AG04450 (cell line): ENCODE measurements around the gene SMAD6. TPM values are rescaled to one million over a fixed set of nuclear protein-coding genes. Genes with fewer than 3 reads are reported as not detected.

Experiments
- CTCF ChIA-PET: fragments of 300-600, 350-600 bp; formaldehyde crosslinking; extraction: SDS; loops from one replicate; lab custom pipeline; 2022; ENCODE audit warnings: antibody characterized with exemption, inconsistent platforms; lab: Charles Lee
- POLR2A ChIA-PET: fragments of 350-600 bp; formaldehyde crosslinking; extraction: SDS; loops from one replicate; lab custom pipeline; 2021; ENCODE audit warnings: antibody characterized with exemption, inconsistent platforms; lab: Yijun Ruan, JAX
- DNase-seq: peaks from one replicate; pipeline ENCODE4 v3.0.0-alpha.2; 2011; ENCODE audit warnings: low read depth, low spot score
- H3K27ac ChIP-seq: one replicate; pipeline ENCODE4 v1.5.1; 2012; ENCODE audit warnings: low read depth, low read length, control low read depth
- H3K27me3 ChIP-seq: one replicate; pipeline ENCODE4 v1.6.0; 2012; ENCODE audit warnings: low read length; ENCODE audit not compliant: control insufficient read depth, insufficient read depth
- H3K4me3 ChIP-seq: 2 replicates; pipeline ENCODE4 v1.5.1; 2011; ENCODE audit warnings: mild to moderate bottlenecking, low read depth, low read length, control low read depth
- H3K9me3 ChIP-seq: 2 replicates; pipeline ENCODE4 v1.5.1; 2012; ENCODE audit warnings: low read length; ENCODE audit not compliant: control insufficient read depth, insufficient read depth
- polyA plus RNA-seq: library from polyadenylated mRNA; depleted of rRNA; stranded (reverse); fragments of >200 nt; gene quantifications from 2 replicates; pipeline ENCODE4 v1.2.3, GENCODE V29; 2011
- TF ChIP-seq, protein P1 (sequence below): IDR thresholded peaks from 2 replicates; pipeline ENCODE4 v1.5.1; 2011; ENCODE audit warnings: low read depth, low read length, control low read depth, inconsistent platforms

SMAD6 gene
- polyA plus RNA-seq, 1 experiment, result 1.8 TPM

- Histone ChIP-seq H3K9me3 (no peaks in the 10 kb centered on the region; the same call in 1 of the 2 replicates), H3K27me3 (peaks cover 3% of the 10 kb centered on the region), H3K4me3 (no peak overlapping the region), H3K27ac (no peak overlapping the region)
- ChIA-PET CTCF (no interaction called here), POLR2A (no interaction called here)
- TF ChIP-seq, protein P1, sequence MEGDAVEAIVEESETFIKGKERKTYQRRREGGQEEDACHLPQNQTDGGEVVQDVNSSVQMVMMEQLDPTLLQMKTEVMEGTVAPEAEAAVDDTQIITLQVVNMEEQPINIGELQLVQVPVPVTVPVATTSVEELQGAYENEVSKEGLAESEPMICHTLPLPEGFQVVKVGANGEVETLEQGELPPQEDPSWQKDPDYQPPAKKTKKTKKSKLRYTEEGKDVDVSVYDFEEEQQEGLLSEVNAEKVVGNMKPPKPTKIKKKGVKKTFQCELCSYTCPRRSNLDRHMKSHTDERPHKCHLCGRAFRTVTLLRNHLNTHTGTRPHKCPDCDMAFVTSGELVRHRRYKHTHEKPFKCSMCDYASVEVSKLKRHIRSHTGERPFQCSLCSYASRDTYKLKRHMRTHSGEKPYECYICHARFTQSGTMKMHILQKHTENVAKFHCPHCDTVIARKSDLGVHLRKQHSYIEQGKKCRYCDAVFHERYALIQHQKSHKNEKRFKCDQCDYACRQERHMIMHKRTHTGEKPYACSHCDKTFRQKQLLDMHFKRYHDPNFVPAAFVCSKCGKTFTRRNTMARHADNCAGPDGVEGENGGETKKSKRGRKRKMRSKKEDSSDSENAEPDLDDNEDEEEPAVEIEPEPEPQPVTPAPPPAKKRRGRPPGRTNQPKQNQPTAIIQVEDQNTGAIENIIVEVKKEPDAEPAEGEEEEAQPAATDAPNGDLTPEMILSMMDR, result no peak
- DNase-seq, result no peak
These were observed 28.4 kb upstream of the SMAD6 start for GRCh38 chr15:66673410-66674322.

- no peak for DNase-seq
- TF ChIP-seq, protein P1, result no peak
- peaks cover 3% of the 10 kb centered on the region for H3K27me3 ChIP-seq
- ChIA-PET CTCF (no interaction called here), POLR2A (no interaction called here)
- no peak overlapping the region for H3K4me3 ChIP-seq
- no peak overlapping the region for H3K27ac ChIP-seq
- H3K9me3 ChIP-seq, result no peaks in the 10 kb centered on the region; the same call in 1 of the 2 replicates
These were observed 27.3 kb upstream of the SMAD6 start for GRCh38 chr15:66674756-66675155.

- H3K4me3 ChIP-seq, result no peak overlapping the region
- H3K27me3 ChIP-seq, result peaks cover 3% of the 10 kb centered on the region
- TF ChIP-seq, protein P1, result no peak
- ChIA-PET POLR2A (no interaction called here), CTCF (no interaction called here)
- H3K27ac ChIP-seq, result no peak overlapping the region
- H3K9me3 ChIP-seq, result no peaks in the 10 kb centered on the region
- DNase-seq, result no peak
These were observed 26.6 kb upstream of the SMAD6 start for GRCh38 chr15:66675446-66675845.

- H3K27me3 ChIP-seq, result no peaks in the 10 kb centered on the region
- H3K27ac ChIP-seq, result no peak overlapping the region
- CTCF ChIA-PET, result interaction anchor here (1.6 kb wide), 1 partner anchor 20 kb away, joined by 4 read pairs; no protein-coding TSS in a partner anchor
- H3K4me3 ChIP-seq, result no peak overlapping the region
- POLR2A ChIA-PET, result no interaction called here
- peaks cover 11% of the 10 kb centered on the region for H3K9me3 ChIP-seq
- TF ChIP-seq, protein P1, result no peak
- no peak for DNase-seq
These were observed 24.7 kb upstream of the SMAD6 start for GRCh38 chr15:66677336-66677735.

DNA sequence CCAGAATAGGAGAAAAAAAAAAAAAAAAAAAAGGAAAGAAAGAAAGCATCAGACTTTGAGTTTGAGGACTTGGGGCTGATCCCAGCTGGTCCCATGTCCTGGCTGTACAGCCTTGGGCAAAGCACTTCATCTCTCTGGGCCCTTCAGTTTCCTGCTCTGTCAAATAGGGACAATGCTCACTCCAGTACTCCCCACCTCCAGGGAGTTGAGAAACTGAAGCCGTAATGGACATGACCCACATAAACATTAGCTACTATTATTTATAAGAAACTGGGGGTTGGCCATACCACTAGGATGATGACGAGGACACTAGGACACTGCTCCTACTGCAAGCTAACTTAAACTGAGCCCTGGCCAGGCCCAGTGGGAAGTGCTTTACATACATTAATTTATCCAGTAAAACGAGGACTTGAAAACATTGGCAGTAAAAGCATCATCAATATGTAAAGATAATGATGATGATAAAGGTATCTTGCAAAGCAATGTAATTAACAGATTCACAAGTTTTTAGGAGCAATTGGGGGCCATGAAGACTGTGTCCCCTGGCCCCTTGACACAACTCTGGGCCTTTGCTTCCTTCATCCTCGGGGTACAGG lies 22.9 kb upstream of the SMAD6 start:
- DNase-seq, result no peak

More for the DNA sequence above, 22.9 kb upstream of the SMAD6 start:
- ChIA-PET CTCF (no interaction called here), POLR2A (no interaction called here)
- Histone ChIP-seq H3K27ac (no peak overlapping the region), H3K4me3 (no peak overlapping the region), H3K27me3 (no peaks in the 10 kb centered on the region), H3K9me3 (peaks cover 12% of the 10 kb centered on the region)
- TF ChIP-seq, protein P1, result no peak
